Panc1 (cell line): ENCODE measurements around the gene PDZD2. TPM values are rescaled to one million over a fixed set of nuclear protein-coding genes. Genes with fewer than 3 reads are reported as not detected.
A peak's percentile ranks its signal among the peaks of the same experiment; 100 is the strongest.

Experiments
- ATAC-seq: fragments of 200-7000 bp; cut with Tn5 transposase; 2 replicates; pipeline ENCODE4 v1.9.1; 2020; ENCODE audit warnings: mild to moderate bottlenecking, moderate library complexity
- BruUV-seq: library from RNA; stranded (reverse); fragments of 400-500 nt; replicated peaks from 2 replicates; lab custom pipeline; 2021; lab: Mats Ljungman, UMichigan
- CTCF ChIA-PET: fragments of 300-600 bp; sonication (Branson Sonifier 250); formaldehyde crosslinking; loops from one replicate; lab custom pipeline; 2022; ENCODE audit warnings: antibody characterized with exemption; lab: Charles Lee
- POLR2A ChIA-PET: fragments of 300-600 bp; sonication (Branson Sonifier 250); formaldehyde crosslinking; loops from one replicate; lab custom pipeline; 2022; ENCODE audit warnings: antibody characterized with exemption; lab: Charles Lee
- DNase-seq: peaks from one replicate; pipeline ENCODE4 v3.0.0-alpha.2; 2010; ENCODE audit warnings: low read depth, low spot score
- H3K27ac ChIP-seq: 2 replicates; pipeline ENCODE4 v1.5.1; 2011; ENCODE audit warnings: mild to moderate bottlenecking, low read length, inconsistent platforms
- H3K27me3 ChIP-seq: fragments of 200-500 bp; sonication (Bioruptor generic); 2 replicates; pipeline ENCODE4 v1.6.0; 2014; ENCODE audit warnings: low read length, inconsistent platforms; ENCODE audit not compliant: control insufficient read depth, insufficient read depth
- H3K36me3 ChIP-seq: fragments of 200-500 bp; sonication (Bioruptor generic); 2 replicates; pipeline ENCODE4 v1.5.1; 2014; ENCODE audit warnings: inconsistent platforms, mild to moderate bottlenecking, low read length, moderate library complexity; ENCODE audit not compliant: control insufficient read depth, insufficient read depth
- H3K4me1 ChIP-seq: 2 replicates; pipeline ENCODE4 v1.5.1; 2011; ENCODE audit warnings: inconsistent platforms, mild to moderate bottlenecking, low read length, moderate library complexity; ENCODE audit not compliant: control insufficient read depth, insufficient read depth
- H3K4me3 ChIP-seq, 2 experiments: 2 replicates each; pipeline ENCODE4 v1.5.1; 2011 to 2012; ENCODE audit warnings: low read depth in 2 of 2, low read length in 2 of 2, mild to moderate bottlenecking in 2 of 2, inconsistent platforms in 1 of 2, moderate library complexity in 1 of 2
- H3K9me3 ChIP-seq: fragments of 200-500 bp; sonication (Bioruptor generic); 2 replicates; pipeline ENCODE4 v1.5.1; 2014; ENCODE audit warnings: low read depth, mild to moderate bottlenecking, inconsistent platforms, low read length, moderate library complexity; ENCODE audit not compliant: control insufficient read depth, insufficient read depth
- POLR2AphosphoS5 ChIP-seq: IDR thresholded peaks from 2 replicates; pipeline ENCODE4 v1.6.1; 2012; ENCODE audit warnings: mild to moderate bottlenecking, low read depth, low read length, moderate library complexity
- SIN3A ChIP-seq: IDR thresholded peaks from 2 replicates; pipeline ENCODE4 v1.6.1; 2012; ENCODE audit warnings: low read depth, mild to moderate bottlenecking, low read length, moderate library complexity, borderline replicate concordance; ENCODE audit not compliant: insufficient read depth
- TCF7L2 ChIP-seq: IDR thresholded peaks from 2 replicates; pipeline ENCODE4 v1.6.1; 2011; ENCODE audit warnings: mild to moderate bottlenecking, low read depth, low read length, inconsistent platforms
- in situ Hi-C: cut with HindIII; loops from 2 replicates; pipeline ENCODE4 v1.10.0; 2016; ENCODE audit warnings: low sequenced_read_pairs, low pct_unique_long_range_greater_than_20kb
- intact Hi-C: fragments of 100-400 bp; cut with micrococcal nuclease; formaldehyde crosslinking; loops from one replicate; pipeline ENCODE4 v1.10.0; 2022; ENCODE audit not compliant: unreplicated experiment
- total RNA-seq: library from RNA; stranded (reverse); gene quantifications from one replicate; pipeline ENCODE4 v1.2.1, GENCODE V29; 2021; ENCODE audit not compliant: unreplicated experiment
- TF ChIP-seq, protein P1 (sequence below): fragments of 450-650 bp; IDR thresholded peaks from 2 replicates; pipeline ENCODE4 v1.5.1; 2017; ENCODE audit warnings: mild to moderate bottlenecking
- TF ChIP-seq, protein P2 (sequence below), 2 experiments: IDR thresholded peaks; 2 replicates each; pipeline ENCODE4 v1.6.1; 2011 to 2012; ENCODE audit warnings: low read depth in 2 of 2, control low read depth in 1 of 2, low read length in 1 of 2, mild to moderate bottlenecking in 1 of 2, moderate library complexity in 1 of 2; ENCODE audit not compliant: insufficient read depth in 1 of 2

The PDZD2 gene
- total RNA-seq, 1 experiment from 2014 or later, result 0.10 TPM

DNA sequence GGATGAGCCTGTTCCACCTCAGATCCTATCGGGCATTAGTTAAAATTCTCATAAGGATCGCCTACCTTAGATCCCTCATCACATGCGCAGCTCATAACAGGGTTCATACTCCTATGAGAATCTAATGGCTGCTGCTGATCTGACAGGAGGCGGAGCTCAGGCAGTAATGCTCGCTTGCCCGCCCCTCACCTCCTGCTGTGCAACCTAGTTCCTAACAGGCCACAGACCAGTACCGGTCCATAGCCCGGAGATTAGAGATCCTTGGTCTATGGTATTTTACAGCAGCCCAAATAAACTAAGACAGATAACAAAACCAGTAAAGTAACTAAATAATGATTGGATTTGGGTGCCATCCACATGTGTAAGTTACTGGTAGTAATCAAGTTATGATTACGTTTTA is 517.7 kb downstream of the PDZD2 start:
- Histone ChIP-seq H3K36me3 (no peaks in the 10 kb centered on the region), H3K27ac (no peak overlapping the region), H3K4me3 (no peak overlapping the region), H3K27me3 (no peaks in the 10 kb centered on the region), H3K4me1 (no peaks in the 10 kb centered on the region; the same call in 1 of the 2 replicates), H3K9me3 (no peaks in the 10 kb centered on the region)
- no TSS peak for BruUV-seq
- intact Hi-C loops (no loop called here), in situ Hi-C loops (no loop called here)
- POLR2A ChIA-PET, result no interaction called here
- ATAC-seq (peak; percentile 28; the same call in 1 of the 2 replicates), DNase-seq (no peak)
- CTCF ChIA-PET, result no interaction called here
- TF ChIP-seq, protein P1, sequence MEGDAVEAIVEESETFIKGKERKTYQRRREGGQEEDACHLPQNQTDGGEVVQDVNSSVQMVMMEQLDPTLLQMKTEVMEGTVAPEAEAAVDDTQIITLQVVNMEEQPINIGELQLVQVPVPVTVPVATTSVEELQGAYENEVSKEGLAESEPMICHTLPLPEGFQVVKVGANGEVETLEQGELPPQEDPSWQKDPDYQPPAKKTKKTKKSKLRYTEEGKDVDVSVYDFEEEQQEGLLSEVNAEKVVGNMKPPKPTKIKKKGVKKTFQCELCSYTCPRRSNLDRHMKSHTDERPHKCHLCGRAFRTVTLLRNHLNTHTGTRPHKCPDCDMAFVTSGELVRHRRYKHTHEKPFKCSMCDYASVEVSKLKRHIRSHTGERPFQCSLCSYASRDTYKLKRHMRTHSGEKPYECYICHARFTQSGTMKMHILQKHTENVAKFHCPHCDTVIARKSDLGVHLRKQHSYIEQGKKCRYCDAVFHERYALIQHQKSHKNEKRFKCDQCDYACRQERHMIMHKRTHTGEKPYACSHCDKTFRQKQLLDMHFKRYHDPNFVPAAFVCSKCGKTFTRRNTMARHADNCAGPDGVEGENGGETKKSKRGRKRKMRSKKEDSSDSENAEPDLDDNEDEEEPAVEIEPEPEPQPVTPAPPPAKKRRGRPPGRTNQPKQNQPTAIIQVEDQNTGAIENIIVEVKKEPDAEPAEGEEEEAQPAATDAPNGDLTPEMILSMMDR, result no peak
- TF ChIP-seq SIN3A (no peak), POLR2AphosphoS5 (no peak)

DNA sequence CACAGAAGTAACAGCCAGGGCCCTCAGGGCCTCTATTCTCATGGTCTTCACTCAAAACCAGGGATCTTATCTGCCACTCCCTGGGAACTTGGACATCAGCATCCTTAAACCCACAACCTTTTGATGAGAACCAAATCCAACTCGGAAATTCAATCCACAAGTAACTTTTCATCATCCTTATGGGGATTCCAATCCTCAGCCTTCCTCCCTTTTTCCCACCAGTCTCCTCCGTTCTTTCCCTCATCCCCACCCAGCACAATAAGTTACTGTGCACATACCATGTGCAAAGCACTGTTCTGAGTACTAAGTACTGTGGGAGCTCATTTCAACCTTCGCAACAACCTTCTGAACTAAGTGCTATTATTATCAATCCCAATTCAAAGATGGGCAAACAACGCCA is 518.1 kb downstream of the PDZD2 start:
- no peaks in the 10 kb centered on the region; the same call in 1 of the 2 replicates for H3K4me1 ChIP-seq
- H3K27ac ChIP-seq, result no peak overlapping the region
- H3K4me3 ChIP-seq, result no peak overlapping the region
- H3K36me3 ChIP-seq, result no peaks in the 10 kb centered on the region
- TF ChIP-seq, protein P1, result no peak
- TF ChIP-seq, protein P2, sequence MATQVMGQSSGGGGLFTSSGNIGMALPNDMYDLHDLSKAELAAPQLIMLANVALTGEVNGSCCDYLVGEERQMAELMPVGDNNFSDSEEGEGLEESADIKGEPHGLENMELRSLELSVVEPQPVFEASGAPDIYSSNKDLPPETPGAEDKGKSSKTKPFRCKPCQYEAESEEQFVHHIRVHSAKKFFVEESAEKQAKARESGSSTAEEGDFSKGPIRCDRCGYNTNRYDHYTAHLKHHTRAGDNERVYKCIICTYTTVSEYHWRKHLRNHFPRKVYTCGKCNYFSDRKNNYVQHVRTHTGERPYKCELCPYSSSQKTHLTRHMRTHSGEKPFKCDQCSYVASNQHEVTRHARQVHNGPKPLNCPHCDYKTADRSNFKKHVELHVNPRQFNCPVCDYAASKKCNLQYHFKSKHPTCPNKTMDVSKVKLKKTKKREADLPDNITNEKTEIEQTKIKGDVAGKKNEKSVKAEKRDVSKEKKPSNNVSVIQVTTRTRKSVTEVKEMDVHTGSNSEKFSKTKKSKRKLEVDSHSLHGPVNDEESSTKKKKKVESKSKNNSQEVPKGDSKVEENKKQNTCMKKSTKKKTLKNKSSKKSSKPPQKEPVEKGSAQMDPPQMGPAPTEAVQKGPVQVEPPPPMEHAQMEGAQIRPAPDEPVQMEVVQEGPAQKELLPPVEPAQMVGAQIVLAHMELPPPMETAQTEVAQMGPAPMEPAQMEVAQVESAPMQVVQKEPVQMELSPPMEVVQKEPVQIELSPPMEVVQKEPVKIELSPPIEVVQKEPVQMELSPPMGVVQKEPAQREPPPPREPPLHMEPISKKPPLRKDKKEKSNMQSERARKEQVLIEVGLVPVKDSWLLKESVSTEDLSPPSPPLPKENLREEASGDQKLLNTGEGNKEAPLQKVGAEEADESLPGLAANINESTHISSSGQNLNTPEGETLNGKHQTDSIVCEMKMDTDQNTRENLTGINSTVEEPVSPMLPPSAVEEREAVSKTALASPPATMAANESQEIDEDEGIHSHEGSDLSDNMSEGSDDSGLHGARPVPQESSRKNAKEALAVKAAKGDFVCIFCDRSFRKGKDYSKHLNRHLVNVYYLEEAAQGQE (IDR thresholded peaks at IDR 0.05; ENCODE audit: insufficient read depth in 1 of 2, low read depth in 2 of 2, low read length in 1 of 2), result no peak
- no peak for TF ChIP-seq TCF7L2
- no peak for TF ChIP-seq SIN3A
- TF ChIP-seq POLR2AphosphoS5, result no peak
- CTCF ChIA-PET, result no interaction called here
- BruUV-seq, result no TSS peak
- intact Hi-C loops (no loop called here), in situ Hi-C loops (no loop called here)
- POLR2A ChIA-PET, result no interaction called here
- no peaks in the 10 kb centered on the region for H3K9me3 ChIP-seq
- no peaks in the 10 kb centered on the region for H3K27me3 ChIP-seq
- ATAC-seq (no peak), DNase-seq (no peak)
